ENCODE results near the gene VTCN1. TPM values are rescaled to one million over a fixed set of nuclear protein-coding genes. Genes with fewer than 3 reads are reported as not detected.

Gene VTCN1
- total RNA-seq, 2 donors from 2014 or later = not detected

GRCh38 chr1:117215019-117215418, 4.3 kb upstream of the VTCN1 start:
- intact Hi-C loops (cut with DNase I, micrococcal nuclease) = no loop called here
- no peak for ATAC-seq
- no peak for DNase-seq

- ATAC-seq (no peak), DNase-seq (no peak)
- intact Hi-C loops (cut with DNase I, micrococcal nuclease) = no loop called here
Measured at GRCh38 chr1:117213046-117213445, 2.3 kb upstream of the VTCN1 start.

- DNase-seq = no peak
- intact Hi-C loops (cut with DNase I, micrococcal nuclease) = no loop called here
- ATAC-seq = no peak
Measured at GRCh38 chr1:117210386-117210785, 341 bp downstream of the VTCN1 start.

GRCh38 chr1:117209094-117209493, 1.6 kb downstream of the VTCN1 start:
- intact Hi-C loops (cut with DNase I, micrococcal nuclease) = no loop called here
- DNase-seq = no peak
- no peak for ATAC-seq

- no peak for DNase-seq
- no peak for ATAC-seq
- intact Hi-C loops (cut with DNase I, micrococcal nuclease) = no loop called here
Measured at GRCh38 chr1:117208580-117208979, 2.1 kb downstream of the VTCN1 start.

- intact Hi-C loops (cut with DNase I, micrococcal nuclease) = no loop called here
- no peak for DNase-seq
- no peak for ATAC-seq
Measured at GRCh38 chr1:117205368-117205767, 5.4 kb downstream of the VTCN1 start.

GRCh38 chr1:117201808-117202207, 8.9 kb downstream of the VTCN1 start:
- ATAC-seq (no peak), DNase-seq (no peak)
- intact Hi-C loops (cut with DNase I, micrococcal nuclease) = no loop called here

GRCh38 chr1:117198097-117198496, 12.6 kb downstream of the VTCN1 start:
- intact Hi-C loops (cut with DNase I, micrococcal nuclease) = no loop called here
- ATAC-seq (no peak), DNase-seq (no peak)

- ATAC-seq = no peak
- no peak for DNase-seq
- intact Hi-C loops (cut with DNase I, micrococcal nuclease) = no loop called here
Measured at GRCh38 chr1:117189726-117190125, 21.0 kb downstream of the VTCN1 start.

GRCh38 chr1:117188816-117189437, 21.8 kb downstream of the VTCN1 start:
- ATAC-seq (no peak), DNase-seq (no peak)
- intact Hi-C loops (cut with DNase I, micrococcal nuclease) = no loop called here

- intact Hi-C loops (cut with DNase I, micrococcal nuclease) = no loop called here
- no peak for DNase-seq
- no peak for ATAC-seq
Measured at GRCh38 chr1:117188170-117188815, 22.4 kb downstream of the VTCN1 start.

GRCh38 chr1:117183112-117183511, 27.6 kb downstream of the VTCN1 start:
- intact Hi-C loops (cut with DNase I, micrococcal nuclease) = no loop called here
- ATAC-seq = no peak

GRCh38 chr1:117182319-117182718, 28.4 kb downstream of the VTCN1 start:
- no peak for DNase-seq
- intact Hi-C loops (cut with DNase I, micrococcal nuclease) = no loop called here
- no peak for ATAC-seq

More at GRCh38 chr1:117183112-117183511, 27.6 kb downstream of the VTCN1 start:
- no peak for DNase-seq

GRCh38 chr1:117181630-117182041, 29.1 kb downstream of the VTCN1 start:
- DNase-seq = no peak
- no peak for ATAC-seq
- intact Hi-C loops (cut with DNase I, micrococcal nuclease) = no loop called here

- DNase-seq (no peak), ATAC-seq (no peak)
- intact Hi-C loops (cut with DNase I, micrococcal nuclease) = no loop called here
Measured at GRCh38 chr1:117180147-117180967, 30.4 kb downstream of the VTCN1 start.

- ATAC-seq (no peak), DNase-seq (no peak)
- intact Hi-C loops (cut with DNase I, micrococcal nuclease) = no loop called here
Measured at GRCh38 chr1:117179471-117179870, 31.3 kb downstream of the VTCN1 start.

- DNase-seq (no peak), ATAC-seq (no peak)
- intact Hi-C loops (cut with DNase I, micrococcal nuclease) = no loop called here
Measured at GRCh38 chr1:117178756-117179155, 32.0 kb downstream of the VTCN1 start.

GRCh38 chr1:117177376-117177775, 33.4 kb downstream of the VTCN1 start:
- intact Hi-C loops (cut with DNase I, micrococcal nuclease) = no loop called here
- no peak for ATAC-seq

GRCh38 chr1:117176579-117176978, 34.1 kb downstream of the VTCN1 start:
- ATAC-seq (no peak), DNase-seq (no peak)
- intact Hi-C loops (cut with DNase I, micrococcal nuclease) = no loop called here

More at GRCh38 chr1:117177376-117177775, 33.4 kb downstream of the VTCN1 start:
- no peak for DNase-seq

- ATAC-seq = no peak
- intact Hi-C loops (cut with DNase I, micrococcal nuclease) = no loop called here
- no peak for DNase-seq
Measured at GRCh38 chr1:117174851-117175250, 35.9 kb downstream of the VTCN1 start.

All from left colon (tissue), 2 donors.